Mesendoderm (in vitro differentiated cells): ENCODE measurements around the gene PDE10A.

Source experiments
- DNase-seq: peaks from one replicate; pipeline ENCODE4 v3.0.0; 2013
- H2AK5ac ChIP-seq: 2 replicates; pipeline ENCODE4 v1.6.1; 2013; ENCODE audit warnings: low read length, inconsistent platforms
- H2BK120ac ChIP-seq: 2 replicates; pipeline ENCODE4 v1.6.1; 2013; ENCODE audit warnings: low read depth, mild to moderate bottlenecking, low read length, moderate library complexity, mixed read lengths
- H2BK15ac ChIP-seq: replicated peaks from 2 replicates; pipeline ENCODE4 v1.6.1; 2013; ENCODE audit warnings: low read depth, mild to moderate bottlenecking, moderate library complexity
- H2BK5ac ChIP-seq: 2 replicates; pipeline ENCODE4 v1.6.1; 2013; ENCODE audit warnings: low read length, inconsistent platforms
- H3K18ac ChIP-seq: 2 replicates; pipeline ENCODE4 v1.6.1; 2013; ENCODE audit warnings: mild to moderate bottlenecking, low read length, mixed read lengths
- H3K23ac ChIP-seq: one replicate; pipeline ENCODE4 v1.6.1; 2013; ENCODE audit warnings: low read length
- H3K27ac ChIP-seq: 2 replicates; pipeline ENCODE4 v1.5.1; 2013; ENCODE audit warnings: low read depth, mild to moderate bottlenecking, inconsistent platforms, low read length, moderate library complexity
- H3K27me3 ChIP-seq: 2 replicates; pipeline ENCODE4 v1.6.1; 2013; ENCODE audit warnings: low read length, control low read depth, mild to moderate bottlenecking, inconsistent platforms; ENCODE audit not compliant: insufficient read depth, poor library complexity
- H3K36me3 ChIP-seq: 2 replicates; pipeline ENCODE4 v1.6.1; 2013; ENCODE audit warnings: low read length, inconsistent platforms; ENCODE audit not compliant: control insufficient read depth, insufficient read depth
- H3K4ac ChIP-seq: one replicate; pipeline ENCODE4 v1.6.1; 2013; ENCODE audit warnings: low read depth, mild to moderate bottlenecking, low read length, moderate library complexity
- H3K4me1 ChIP-seq: 2 replicates; pipeline ENCODE4 v1.6.1; 2013; ENCODE audit warnings: low read depth, low read length, inconsistent platforms; ENCODE audit not compliant: control insufficient read depth
- H3K4me2 ChIP-seq: 2 replicates; pipeline ENCODE4 v1.6.1; 2013; ENCODE audit warnings: low read length
- H3K4me3 ChIP-seq: 2 replicates; pipeline ENCODE4 v1.5.1; 2013; ENCODE audit warnings: mild to moderate bottlenecking, low read length
- H3K56ac ChIP-seq: one replicate; pipeline ENCODE4 v1.6.1; 2013; ENCODE audit warnings: low read length
- H3K79me1 ChIP-seq: 2 replicates; pipeline ENCODE4 v1.6.1; 2013; ENCODE audit warnings: low read length, inconsistent platforms
- H3K79me2 ChIP-seq: 2 replicates; pipeline ENCODE4 v1.6.1; 2013; ENCODE audit warnings: mild to moderate bottlenecking, low read length; ENCODE audit not compliant: control insufficient read depth, insufficient read depth
- H3K9ac ChIP-seq: 2 replicates; pipeline ENCODE4 v1.6.1; 2013; ENCODE audit warnings: low read length, inconsistent platforms
- H4K5ac ChIP-seq: one replicate; pipeline ENCODE4 v1.6.1; 2013; ENCODE audit warnings: low read length
- H4K8ac ChIP-seq: one replicate; pipeline ENCODE4 v1.6.1; 2013; ENCODE audit warnings: low read depth, mild to moderate bottlenecking, control low read depth, low read length, moderate library complexity
- WGBS: extraction: QIAGEN DNeasy Blood & Tissue Kit; methylation state at CpG from one replicate; pipeline ENCODE4 v1.1.7; 2013; ENCODE audit warnings: low lambda C conversion rate, missing lambda C conversion rate; ENCODE audit not compliant: insufficient coverage; ENCODE audit errors: extremely low coverage; 5-methylcytosine and 5-hydroxymethylcytosine counted together

PDE10A gene

DNA sequence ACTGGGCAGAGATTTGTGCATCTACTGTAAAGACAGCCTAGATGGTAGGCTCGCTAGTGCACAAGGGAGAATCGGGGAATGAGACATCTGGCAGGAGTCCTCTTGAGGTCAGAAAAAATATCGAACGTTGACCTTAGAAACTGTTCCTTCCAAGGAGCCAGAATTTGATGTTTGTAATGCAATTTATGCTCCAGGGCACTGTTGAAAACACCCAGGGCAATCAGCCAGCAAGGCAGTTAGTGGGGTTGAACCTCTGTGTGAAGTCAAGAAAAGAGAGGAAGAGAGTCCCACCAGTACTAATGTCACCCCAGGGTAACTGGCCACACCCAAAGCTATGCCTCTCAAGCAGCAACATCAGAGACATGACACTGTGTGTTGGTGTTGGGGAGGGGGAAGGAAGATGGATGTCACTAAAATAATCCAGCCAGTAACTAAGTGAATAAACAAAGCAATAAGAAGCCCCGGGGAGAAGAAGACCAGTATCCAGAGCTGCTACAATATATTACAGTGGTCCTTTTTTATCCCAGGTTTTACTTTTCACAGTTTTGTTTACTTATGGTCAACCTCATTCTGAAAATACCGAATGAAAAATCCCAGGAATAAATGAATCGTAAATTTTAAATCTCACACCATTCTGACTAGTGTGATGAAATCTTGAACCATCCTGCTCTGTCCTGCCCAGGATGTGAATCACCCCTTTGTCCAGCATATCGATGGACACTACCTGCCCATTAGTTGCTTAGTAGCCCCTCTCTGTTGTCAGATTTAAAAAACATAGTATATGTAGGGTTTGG lies 32.9 kb upstream of the PDE10A start:
- Histone ChIP-seq H3K27me3 (no peaks in the 10 kb centered on the region), H3K4me2 (no peak overlapping the region), H2BK5ac (no peak overlapping the region), H3K18ac (no peak overlapping the region), H4K8ac (no peak overlapping the region), H2BK15ac (no peak overlapping the region), H2BK120ac (no peak overlapping the region), H3K4me3 (no peak overlapping the region), H4K5ac (no peak overlapping the region), H3K4ac (no peak overlapping the region), H3K79me1 (no peaks in the 10 kb centered on the region), H3K79me2 (no peaks in the 10 kb centered on the region), H2AK5ac (no peak overlapping the region), H3K9ac (no peak overlapping the region), H3K4me1 (no peaks in the 10 kb centered on the region), H3K23ac (no peak overlapping the region), H3K27ac (no peak overlapping the region), H3K36me3 (no peaks in the 10 kb centered on the region), H3K56ac (no peak overlapping the region)
- DNase-seq: no peak
- WGBS: no CpG with 5 or more reads among the region's 8 CpGs

DNA sequence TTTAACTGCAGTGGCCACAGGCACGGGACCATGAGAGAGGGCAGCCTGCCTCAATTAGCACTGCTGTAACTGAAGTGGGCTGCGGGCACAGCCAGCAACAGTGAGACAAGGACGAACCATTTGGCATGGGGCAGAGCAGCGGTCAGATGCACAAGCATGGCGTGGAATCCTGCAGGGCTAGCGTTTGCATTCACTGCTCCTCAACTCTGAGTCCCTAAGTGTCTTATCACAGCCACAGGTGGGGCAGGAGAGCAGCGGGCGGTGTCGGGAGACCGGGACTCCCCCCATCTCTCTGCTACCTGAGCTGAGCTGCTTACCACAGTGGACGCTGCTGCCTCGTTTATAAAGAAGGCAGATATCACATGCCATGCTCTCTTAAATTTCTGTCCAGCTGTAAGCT lies 31.3 kb upstream of the PDE10A start:
- Histone ChIP-seq H3K4me1 (no peaks in the 10 kb centered on the region), H2BK120ac (no peak overlapping the region), H3K27me3 (no peaks in the 10 kb centered on the region), H3K36me3 (no peaks in the 10 kb centered on the region), H3K27ac (no peak overlapping the region), H3K56ac (no peak overlapping the region), H4K5ac (no peak overlapping the region), H2BK15ac (no peak overlapping the region), H3K4me2 (no peak overlapping the region), H3K4ac (no peak overlapping the region), H3K18ac (no peak overlapping the region), H3K79me2 (no peaks in the 10 kb centered on the region), H3K79me1 (no peaks in the 10 kb centered on the region), H3K4me3 (no peak overlapping the region), H3K23ac (no peak overlapping the region), H4K8ac (no peak overlapping the region), H2BK5ac (no peak overlapping the region), H2AK5ac (no peak overlapping the region), H3K9ac (no peak overlapping the region)
- no peak for DNase-seq
- WGBS: no CpG with 5 or more reads among the region's 12 CpGs

DNA sequence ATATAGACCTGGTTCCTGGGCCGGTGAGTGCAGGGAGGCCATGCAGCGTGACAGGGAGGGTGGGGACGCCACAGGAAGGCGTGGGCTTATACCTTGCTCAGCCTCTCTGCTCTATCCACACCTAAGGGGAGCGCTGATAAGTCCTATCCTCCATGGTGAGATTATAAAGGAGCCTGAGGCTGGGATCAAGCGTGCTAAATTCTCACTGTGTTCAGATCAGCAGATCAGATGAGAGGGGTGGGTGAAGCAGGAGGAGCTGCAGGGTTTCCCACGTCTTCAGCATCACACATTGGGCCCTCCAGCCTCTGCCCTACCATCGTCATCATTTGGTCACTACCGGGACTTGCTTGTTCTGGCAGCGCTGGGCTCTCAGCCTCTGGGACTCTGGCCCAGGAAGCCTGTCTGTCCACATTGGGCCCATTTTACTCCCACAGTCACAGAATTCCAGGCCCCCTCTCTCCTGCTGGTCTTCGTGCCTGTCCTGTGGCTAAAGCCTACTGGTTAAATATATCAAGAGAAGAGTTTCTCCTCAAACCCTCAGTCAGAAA lies 29.1 kb upstream of the PDE10A start:
- Histone ChIP-seq H4K8ac (no peak overlapping the region), H3K27ac (no peak overlapping the region), H3K4me3 (no peak overlapping the region), H2BK120ac (no peak overlapping the region), H3K4me1 (no peaks in the 10 kb centered on the region), H3K18ac (no peak overlapping the region), H3K79me1 (no peaks in the 10 kb centered on the region), H2BK15ac (no peak overlapping the region), H4K5ac (no peak overlapping the region), H2AK5ac (no peak overlapping the region), H3K4ac (no peak overlapping the region), H3K27me3 (no peaks in the 10 kb centered on the region), H3K4me2 (no peak overlapping the region), H3K56ac (no peak overlapping the region), H3K36me3 (no peaks in the 10 kb centered on the region), H3K79me2 (no peaks in the 10 kb centered on the region), H2BK5ac (no peak overlapping the region), H3K23ac (no peak overlapping the region), H3K9ac (no peak overlapping the region)
- DNase-seq: peak; percentile 46
- WGBS: no CpG with 5 or more reads among the region's 11 CpGs

DNA sequence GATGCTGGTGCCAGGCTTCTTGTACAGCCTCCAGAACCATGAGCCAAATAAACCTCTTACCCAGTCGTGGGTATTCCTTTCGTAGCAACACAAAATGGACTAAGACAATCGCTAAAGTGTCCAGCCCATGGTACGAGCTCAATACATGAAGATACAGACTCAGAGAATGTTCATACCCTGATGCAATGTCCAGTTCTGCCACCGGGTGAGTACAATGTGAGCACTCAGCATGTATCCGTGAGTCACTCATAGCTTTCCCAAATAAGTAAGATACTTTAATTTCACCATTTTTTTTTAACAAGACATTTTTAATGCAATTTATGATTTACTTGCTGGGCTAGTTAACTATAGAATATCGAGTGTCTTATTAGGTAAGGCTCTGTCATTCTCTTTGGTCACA lies 26.7 kb upstream of the PDE10A start:
- Histone ChIP-seq H3K79me2 (no peaks in the 10 kb centered on the region), H4K5ac (no peak overlapping the region), H2AK5ac (no peak overlapping the region), H3K4me2 (no peak overlapping the region), H2BK15ac (no peak overlapping the region), H3K79me1 (no peaks in the 10 kb centered on the region), H3K23ac (no peak overlapping the region), H3K18ac (no peak overlapping the region), H3K4me1 (no peaks in the 10 kb centered on the region), H3K4me3 (no peak overlapping the region), H3K56ac (no peak overlapping the region), H3K27me3 (no peaks in the 10 kb centered on the region), H3K27ac (no peak overlapping the region), H3K36me3 (no peaks in the 10 kb centered on the region), H3K9ac (no peak overlapping the region), H2BK5ac (no peak overlapping the region), H4K8ac (no peak overlapping the region), H2BK120ac (no peak overlapping the region), H3K4ac (no peak overlapping the region)
- no CpG with 5 or more reads among the region's 7 CpGs for WGBS
- DNase-seq: no peak

DNA sequence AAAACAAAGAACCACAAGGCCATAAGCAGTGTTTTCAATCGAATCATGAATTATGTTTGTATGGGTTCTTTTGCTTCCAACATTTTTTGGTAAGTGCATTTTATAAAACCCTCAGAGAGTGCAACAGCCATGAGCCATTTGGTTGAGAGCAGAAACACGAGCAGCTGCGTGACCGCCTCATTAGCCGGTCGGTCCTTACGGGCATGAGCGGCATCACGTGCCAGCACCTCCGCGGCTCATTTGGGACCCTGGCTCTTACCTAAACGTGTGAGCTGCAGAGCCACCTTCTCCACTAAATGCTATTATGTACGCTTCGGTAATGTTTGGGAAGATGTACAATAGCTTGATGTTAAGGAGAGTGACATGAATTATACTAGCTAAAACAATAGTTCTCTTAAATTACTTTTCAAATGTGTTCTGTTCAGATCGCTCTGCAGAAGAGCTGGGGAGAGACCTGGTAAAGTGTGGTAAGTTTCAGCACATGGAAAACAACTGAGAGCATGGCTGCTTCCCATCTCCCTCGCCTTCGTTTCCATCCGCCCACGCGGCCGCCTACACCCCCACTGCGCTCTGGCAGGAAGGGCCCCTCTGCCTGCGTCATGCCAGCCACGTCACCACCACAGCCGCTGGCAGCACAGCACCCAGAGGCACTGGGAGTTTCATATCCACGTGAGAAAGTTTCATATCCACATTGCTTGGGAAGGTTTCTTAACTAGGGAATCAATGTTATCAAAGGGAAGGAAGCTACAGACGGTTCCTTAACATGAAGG lies 23.7 kb upstream of the PDE10A start:
- WGBS: no CpG with 5 or more reads among the region's 27 CpGs

More for the DNA sequence above, 23.7 kb upstream of the PDE10A start:
- Histone ChIP-seq H3K27ac (no peak overlapping the region), H3K4ac (no peak overlapping the region), H2BK5ac (no peak overlapping the region), H3K27me3 (no peaks in the 10 kb centered on the region), H3K36me3 (no peaks in the 10 kb centered on the region), H3K18ac (no peak overlapping the region), H3K79me1 (no peaks in the 10 kb centered on the region), H3K79me2 (no peaks in the 10 kb centered on the region), H3K4me2 (no peak overlapping the region), H4K5ac (no peak overlapping the region), H3K9ac (no peak overlapping the region), H2AK5ac (no peak overlapping the region), H3K56ac (no peak overlapping the region), H2BK120ac (no peak overlapping the region), H3K23ac (no peak overlapping the region), H4K8ac (no peak overlapping the region), H3K4me1 (no peaks in the 10 kb centered on the region), H2BK15ac (no peak overlapping the region), H3K4me3 (no peak overlapping the region)
- no peak for DNase-seq
